ENCODE measurements around the gene RFX7. TPM values are rescaled to one million over a fixed set of nuclear protein-coding genes. Genes with fewer than 3 reads are reported as not detected.

The RFX7 gene
- total RNA-seq, 2 donors from 2014 or later: 10.6 to 15.4 TPM

DNA sequence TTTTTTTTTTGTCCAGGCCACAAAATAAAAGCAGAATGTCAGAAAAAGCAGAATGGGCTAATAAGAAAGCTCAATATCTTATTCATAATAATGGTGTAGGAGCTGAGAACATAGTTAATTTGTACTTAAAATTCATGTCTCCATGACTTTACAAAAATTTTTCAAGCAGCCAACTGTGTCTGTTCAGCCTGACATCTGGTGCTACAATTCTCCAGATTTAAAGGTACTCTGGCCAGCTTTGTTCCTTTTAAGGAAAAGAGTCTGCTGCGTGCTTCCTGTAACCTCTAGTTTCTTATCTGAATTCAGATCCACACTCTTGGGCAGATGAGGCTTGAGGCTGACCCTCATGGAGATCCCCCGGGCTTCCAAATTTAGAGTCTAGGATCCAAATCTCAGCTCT lies 8.7 kb upstream of the RFX7 start:
- no peaks in the 10 kb centered on the region for H3K4me1 ChIP-seq
- no peaks in the 10 kb centered on the region for H3K36me3 ChIP-seq
- intact Hi-C loops (cut with DNase I): no loop called here
- no peaks in the 10 kb centered on the region for H3K9me3 ChIP-seq
- no peak overlapping the region for H3K27ac ChIP-seq
- H3K27me3 ChIP-seq: no peaks in the 10 kb centered on the region
- TF ChIP-seq, protein P1, sequence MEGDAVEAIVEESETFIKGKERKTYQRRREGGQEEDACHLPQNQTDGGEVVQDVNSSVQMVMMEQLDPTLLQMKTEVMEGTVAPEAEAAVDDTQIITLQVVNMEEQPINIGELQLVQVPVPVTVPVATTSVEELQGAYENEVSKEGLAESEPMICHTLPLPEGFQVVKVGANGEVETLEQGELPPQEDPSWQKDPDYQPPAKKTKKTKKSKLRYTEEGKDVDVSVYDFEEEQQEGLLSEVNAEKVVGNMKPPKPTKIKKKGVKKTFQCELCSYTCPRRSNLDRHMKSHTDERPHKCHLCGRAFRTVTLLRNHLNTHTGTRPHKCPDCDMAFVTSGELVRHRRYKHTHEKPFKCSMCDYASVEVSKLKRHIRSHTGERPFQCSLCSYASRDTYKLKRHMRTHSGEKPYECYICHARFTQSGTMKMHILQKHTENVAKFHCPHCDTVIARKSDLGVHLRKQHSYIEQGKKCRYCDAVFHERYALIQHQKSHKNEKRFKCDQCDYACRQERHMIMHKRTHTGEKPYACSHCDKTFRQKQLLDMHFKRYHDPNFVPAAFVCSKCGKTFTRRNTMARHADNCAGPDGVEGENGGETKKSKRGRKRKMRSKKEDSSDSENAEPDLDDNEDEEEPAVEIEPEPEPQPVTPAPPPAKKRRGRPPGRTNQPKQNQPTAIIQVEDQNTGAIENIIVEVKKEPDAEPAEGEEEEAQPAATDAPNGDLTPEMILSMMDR (IDR thresholded peaks at IDR 0.05): no peak
- H3K4me3 ChIP-seq: no peak overlapping the region
- no peak overlapping the region for H3K9ac ChIP-seq (ENCODE audit: low read depth in 2 of 2, low read length in 2 of 2)
- no peak for DNase-seq

DNA sequence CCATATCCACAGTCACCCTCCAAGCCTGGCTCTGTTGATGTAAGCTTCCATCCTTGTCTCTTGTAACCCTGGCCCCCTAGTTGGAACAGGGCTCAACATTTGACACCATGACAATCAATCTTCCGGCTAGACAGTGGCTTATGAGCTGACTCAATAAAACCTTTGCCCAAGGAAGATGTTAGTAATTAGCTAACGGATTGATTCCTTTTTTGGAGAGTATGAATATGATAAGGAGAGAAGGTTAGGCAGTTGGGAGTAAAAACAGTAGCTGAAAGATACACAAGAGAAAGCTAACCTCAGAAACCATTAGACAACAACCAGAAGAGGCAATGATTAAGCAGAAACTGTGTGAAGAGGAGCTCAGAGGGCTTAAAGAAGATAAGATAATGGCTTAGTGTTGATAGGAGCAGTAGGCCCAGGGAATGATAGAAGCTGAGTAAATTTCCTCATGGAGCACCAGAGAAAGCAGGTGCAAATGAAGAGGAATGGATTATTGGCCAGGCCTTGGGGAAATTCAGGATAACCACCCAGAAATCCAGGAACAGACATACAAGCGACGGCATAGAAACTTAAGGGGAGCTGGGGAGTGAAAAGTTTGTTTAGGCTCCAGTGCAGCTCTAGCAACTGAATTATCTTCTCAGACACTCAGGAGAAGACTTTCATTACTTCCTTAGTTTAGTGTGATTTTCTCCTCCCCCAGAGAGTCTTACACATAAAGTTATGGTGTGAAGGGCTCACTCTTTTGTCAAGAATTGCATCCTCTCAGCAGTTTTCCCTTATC lies 7.8 kb upstream of the RFX7 start:
- TF ChIP-seq, protein P1 (IDR thresholded peaks at IDR 0.05): no peak

DNA sequence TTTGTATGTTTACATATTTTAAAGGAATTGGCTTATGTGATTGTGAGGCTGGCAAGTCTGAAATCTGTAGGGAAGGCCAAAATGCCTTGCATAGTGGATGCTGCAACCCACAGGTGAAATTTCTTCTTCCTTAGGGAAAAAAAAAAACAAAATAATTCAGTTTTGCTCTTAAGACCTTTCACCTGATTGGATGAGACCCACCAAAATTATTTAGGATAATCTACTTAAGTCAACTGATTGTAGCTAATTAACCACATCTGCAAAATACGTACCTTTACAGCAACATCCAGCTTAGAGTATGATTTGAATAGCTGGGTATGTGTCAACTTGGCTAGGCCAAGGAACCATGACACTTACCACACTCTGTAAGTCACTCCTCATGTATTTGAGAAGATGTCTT lies 6.9 kb upstream of the RFX7 start:
- Histone ChIP-seq H3K36me3 (no peaks in the 10 kb centered on the region), H3K27ac (no peak overlapping the region), H3K9me3 (no peaks in the 10 kb centered on the region), H3K9ac (ENCODE audit: low read depth in 2 of 2, low read length in 2 of 2) (no peak overlapping the region), H3K27me3 (no peaks in the 10 kb centered on the region), H3K4me3 (no peak overlapping the region), H3K4me1 (no peaks in the 10 kb centered on the region)
- TF ChIP-seq, protein P1 (IDR thresholded peaks at IDR 0.05): no peak
- intact Hi-C loops (cut with DNase I): no loop called here
- no peak for DNase-seq

More for the DNA sequence above, 7.8 kb upstream of the RFX7 start:
- intact Hi-C loops (cut with DNase I): no loop called here
- H3K36me3 ChIP-seq: no peaks in the 10 kb centered on the region
- H3K4me1 ChIP-seq: no peaks in the 10 kb centered on the region
- H3K9ac ChIP-seq (ENCODE audit: low read depth in 2 of 2, low read length in 2 of 2): no peak overlapping the region
- no peaks in the 10 kb centered on the region for H3K27me3 ChIP-seq
- no peaks in the 10 kb centered on the region for H3K9me3 ChIP-seq
- DNase-seq: no peak
- H3K27ac ChIP-seq: no peak overlapping the region
- no peak overlapping the region for H3K4me3 ChIP-seq

DNA sequence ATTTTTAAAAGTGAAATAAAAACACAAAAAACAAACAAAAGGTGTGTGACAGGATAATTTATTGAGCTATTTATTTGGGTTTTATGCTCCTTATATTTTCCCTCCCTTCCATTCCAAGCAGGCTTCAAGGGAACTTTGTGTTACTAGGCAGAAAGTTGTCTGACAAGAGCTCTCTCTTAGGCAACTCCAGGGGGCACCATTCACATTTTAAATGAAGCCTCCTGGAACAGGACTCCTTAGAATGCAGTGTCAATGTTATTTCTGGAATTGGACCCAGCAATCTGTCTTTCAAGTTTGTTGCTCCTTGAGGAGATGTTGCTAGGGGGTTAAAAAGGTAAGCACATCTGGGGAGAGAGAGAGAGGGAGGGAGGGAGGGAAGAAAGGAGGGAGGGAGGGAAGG lies 5.4 kb upstream of the RFX7 start:
- H3K27ac ChIP-seq: no peak overlapping the region
- no peak overlapping the region for H3K4me3 ChIP-seq
- H3K27me3 ChIP-seq: no peaks in the 10 kb centered on the region
- intact Hi-C loops (cut with DNase I): loop anchor here (10.0 kb wide), 1 partner anchor 254 kb away; the partner anchor contains the start of gene NEDD4
- peaks cover 9% of the 10 kb centered on the region for H3K4me1 ChIP-seq
- H3K36me3 ChIP-seq: no peaks in the 10 kb centered on the region
- H3K9ac ChIP-seq (ENCODE audit: low read depth in 2 of 2, low read length in 2 of 2): no peak overlapping the region
- peak; percentile 36 for DNase-seq
- TF ChIP-seq, protein P1 (IDR thresholded peaks at IDR 0.05): no peak
- no peaks in the 10 kb centered on the region for H3K9me3 ChIP-seq

DNA sequence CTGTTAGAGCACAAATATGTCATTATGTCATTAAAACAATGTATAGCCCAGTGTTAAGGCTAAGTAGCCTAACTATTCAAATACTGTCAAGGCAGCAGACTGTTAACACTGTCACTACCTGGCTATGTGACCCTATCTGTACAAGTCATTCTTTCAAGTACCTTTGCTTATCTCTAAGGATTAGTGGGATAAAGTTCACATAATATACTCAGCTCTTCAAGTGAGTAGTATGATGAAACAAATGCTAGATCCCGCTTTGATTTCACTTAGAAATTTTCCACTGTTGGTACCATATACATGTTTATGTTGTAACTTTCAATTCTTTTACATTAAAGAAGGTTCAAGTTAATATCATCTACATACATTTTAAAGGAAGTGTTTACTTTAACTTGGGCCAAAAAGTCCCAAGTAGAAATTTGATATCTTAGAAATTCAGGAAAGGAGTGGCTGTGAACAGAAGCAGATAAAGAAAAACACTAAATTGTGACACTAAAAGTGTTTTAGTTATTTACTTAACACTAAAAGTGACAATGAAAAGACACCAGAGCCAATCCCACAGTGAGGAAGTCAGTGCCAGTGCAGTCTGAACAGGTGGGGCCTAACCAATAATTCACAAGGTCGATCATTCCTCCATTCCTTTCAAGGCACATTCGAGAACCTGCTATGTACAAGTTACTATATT lies 4.8 kb upstream of the RFX7 start:
- Histone ChIP-seq H3K27me3 (no peaks in the 10 kb centered on the region), H3K9ac (ENCODE audit: low read depth in 2 of 2, low read length in 2 of 2) (no peak overlapping the region), H3K4me1 (peaks cover 9% of the 10 kb centered on the region), H3K4me3 (no peak overlapping the region), H3K27ac (no peak overlapping the region), H3K9me3 (no peaks in the 10 kb centered on the region), H3K36me3 (no peaks in the 10 kb centered on the region)
- TF ChIP-seq, protein P1 (IDR thresholded peaks at IDR 0.05): no peak
- DNase-seq: no peak
- intact Hi-C loops (cut with DNase I): loop anchor here (10.0 kb wide), 1 partner anchor 254 kb away; the partner anchor contains the start of gene NEDD4

Measured in colonic mucosa (tissue), 4 donors.